NB4 (cell line): ENCODE data around the gene CDC123.

Source experiments
- POLR2A ChIP-seq: IDR thresholded peaks from 2 replicates; pipeline ENCODE4 v1.6.1; 2011; ENCODE audit warnings: mild to moderate bottlenecking; ENCODE audit not compliant: insufficient read length; ENCODE audit errors: extremely low read depth
- TF ChIP-seq, protein P1 (sequence below): IDR thresholded peaks from one replicate; pipeline ENCODE4 v1.5.1; 2012; ENCODE audit warnings: low read depth, low read length
- TF ChIP-seq, protein P2 (sequence below): IDR thresholded peaks from 2 replicates; pipeline ENCODE4 v1.6.1; 2011; ENCODE audit warnings: low read depth, low read length

DNA sequence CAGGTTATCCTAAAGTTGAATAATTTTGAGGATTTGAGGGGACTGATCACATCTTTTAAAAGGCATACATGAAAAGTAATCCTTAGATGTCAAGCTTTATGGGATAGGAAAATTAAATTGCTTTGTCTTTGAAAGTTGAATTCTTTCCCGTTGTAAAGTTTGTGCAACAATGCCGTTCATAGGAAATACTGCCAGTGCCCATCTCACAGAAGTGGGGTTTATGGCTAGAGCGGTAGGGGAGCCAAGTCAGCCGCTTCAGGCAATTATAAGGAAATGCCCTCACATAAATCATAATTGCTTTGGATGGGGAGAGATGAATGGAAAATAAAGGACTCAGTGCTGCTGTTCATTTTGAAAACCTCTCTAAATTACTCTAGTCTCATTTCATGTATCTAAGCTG, 18.1 kb downstream of the CDC123 start:
- TF ChIP-seq, protein P1, sequence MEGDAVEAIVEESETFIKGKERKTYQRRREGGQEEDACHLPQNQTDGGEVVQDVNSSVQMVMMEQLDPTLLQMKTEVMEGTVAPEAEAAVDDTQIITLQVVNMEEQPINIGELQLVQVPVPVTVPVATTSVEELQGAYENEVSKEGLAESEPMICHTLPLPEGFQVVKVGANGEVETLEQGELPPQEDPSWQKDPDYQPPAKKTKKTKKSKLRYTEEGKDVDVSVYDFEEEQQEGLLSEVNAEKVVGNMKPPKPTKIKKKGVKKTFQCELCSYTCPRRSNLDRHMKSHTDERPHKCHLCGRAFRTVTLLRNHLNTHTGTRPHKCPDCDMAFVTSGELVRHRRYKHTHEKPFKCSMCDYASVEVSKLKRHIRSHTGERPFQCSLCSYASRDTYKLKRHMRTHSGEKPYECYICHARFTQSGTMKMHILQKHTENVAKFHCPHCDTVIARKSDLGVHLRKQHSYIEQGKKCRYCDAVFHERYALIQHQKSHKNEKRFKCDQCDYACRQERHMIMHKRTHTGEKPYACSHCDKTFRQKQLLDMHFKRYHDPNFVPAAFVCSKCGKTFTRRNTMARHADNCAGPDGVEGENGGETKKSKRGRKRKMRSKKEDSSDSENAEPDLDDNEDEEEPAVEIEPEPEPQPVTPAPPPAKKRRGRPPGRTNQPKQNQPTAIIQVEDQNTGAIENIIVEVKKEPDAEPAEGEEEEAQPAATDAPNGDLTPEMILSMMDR, result no peak
- TF ChIP-seq, protein P2, sequence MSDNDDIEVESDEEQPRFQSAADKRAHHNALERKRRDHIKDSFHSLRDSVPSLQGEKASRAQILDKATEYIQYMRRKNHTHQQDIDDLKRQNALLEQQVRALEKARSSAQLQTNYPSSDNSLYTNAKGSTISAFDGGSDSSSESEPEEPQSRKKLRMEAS, result no peak
- TF ChIP-seq POLR2A, result no peak
